Stomach (tissue), 4 donors: ENCODE data around the gene WFIKKN2.
A peak's percentile ranks its signal among the peaks of the same experiment; 100 is the strongest.

Experiments
- CTCF ChIP-seq, 7 experiments: fragments of 450-650 bp in 4 of 7; fragments of 200-600 bp in 3 of 7; sonication (generic) in 3 of 7; IDR thresholded peaks; one replicate each; pipeline ENCODE4 v1.5.1; 2016 to 2019; ENCODE audit warnings: antibody characterized with exemption in 7 of 7, control low read depth in 2 of 7, mild to moderate bottlenecking in 1 of 7
- POLR2A ChIP-seq, 4 donors: fragments of 450-650 bp; IDR thresholded peaks; one replicate each; pipeline ENCODE4 v1.6.1; 2016; ENCODE audit warnings: antibody characterized with exemption in 4 of 4, control low read depth in 2 of 4, mild to moderate bottlenecking in 1 of 4, moderate library complexity in 1 of 4
- POLR2AphosphoS5 ChIP-seq, 3 donors: sonication (generic); formaldehyde crosslinking; IDR thresholded peaks; one replicate each; pipeline ENCODE4 v1.6.1; 2016; ENCODE audit warnings: antibody characterized with exemption in 3 of 3

- TF ChIP-seq CTCF (IDR thresholded peaks at IDR 0.05) (no peak), POLR2A (IDR thresholded peaks at IDR 0.05) (peak in 1 of 4 donors; percentile 35), POLR2AphosphoS5 (IDR thresholded peaks at IDR 0.05) (peak in 2 of 3 donors; percentile 45 to 51)
Measured at GRCh38 chr17:50865060-50865867, 29.9 kb downstream of the WFIKKN2 start.
